ENCODE measurements around the gene CERS6.

- no peak for TF ChIP-seq REST (IDR thresholded peaks at IDR 0.05)
- no peak for TF ChIP-seq CTCF (IDR thresholded peaks at IDR 0.05; ENCODE audit: low read depth, low read length, missing input control)
- no peak for TF ChIP-seq MAX (IDR thresholded peaks at IDR 0.05)
- no peak for TF ChIP-seq ATF3 (IDR thresholded peaks at IDR 0.05)
- no peak for TF ChIP-seq RAD21 (IDR thresholded peaks at IDR 0.05)
- no peak for TF ChIP-seq JUND (IDR thresholded peaks at IDR 0.05)
Measured at GRCh38 chr2:168639018-168639417, 182.9 kb downstream of the CERS6 start.

All from liver (tissue), 3 donors.